AG09319 (cell line): ENCODE results near the gene SPIN2B.
"Not testable (repeated sequence)": the region's sequence is repeated elsewhere in the genome, so short reads cannot be mapped to it uniquely, and the experiment has no call there.

Experiments
- DNase-seq: peaks from one replicate; pipeline ENCODE4 v3.0.0-alpha.2; 2010; ENCODE audit warnings: low read depth; ENCODE audit errors: extremely low read depth
- TF ChIP-seq, protein P1 (sequence below): IDR thresholded peaks from 2 replicates; pipeline ENCODE4 v1.5.1; 2011; ENCODE audit warnings: low read depth, mild to moderate bottlenecking, inconsistent platforms, low read length, moderate library complexity

Gene SPIN2B

GRCh38 chrX:57121162-57121755 is at the start of gene SPIN2B:
TSS of gene SPIN2B (minus strand) at chrX:57121548.
- peak; percentile 30 for DNase-seq
- TF ChIP-seq, protein P1, sequence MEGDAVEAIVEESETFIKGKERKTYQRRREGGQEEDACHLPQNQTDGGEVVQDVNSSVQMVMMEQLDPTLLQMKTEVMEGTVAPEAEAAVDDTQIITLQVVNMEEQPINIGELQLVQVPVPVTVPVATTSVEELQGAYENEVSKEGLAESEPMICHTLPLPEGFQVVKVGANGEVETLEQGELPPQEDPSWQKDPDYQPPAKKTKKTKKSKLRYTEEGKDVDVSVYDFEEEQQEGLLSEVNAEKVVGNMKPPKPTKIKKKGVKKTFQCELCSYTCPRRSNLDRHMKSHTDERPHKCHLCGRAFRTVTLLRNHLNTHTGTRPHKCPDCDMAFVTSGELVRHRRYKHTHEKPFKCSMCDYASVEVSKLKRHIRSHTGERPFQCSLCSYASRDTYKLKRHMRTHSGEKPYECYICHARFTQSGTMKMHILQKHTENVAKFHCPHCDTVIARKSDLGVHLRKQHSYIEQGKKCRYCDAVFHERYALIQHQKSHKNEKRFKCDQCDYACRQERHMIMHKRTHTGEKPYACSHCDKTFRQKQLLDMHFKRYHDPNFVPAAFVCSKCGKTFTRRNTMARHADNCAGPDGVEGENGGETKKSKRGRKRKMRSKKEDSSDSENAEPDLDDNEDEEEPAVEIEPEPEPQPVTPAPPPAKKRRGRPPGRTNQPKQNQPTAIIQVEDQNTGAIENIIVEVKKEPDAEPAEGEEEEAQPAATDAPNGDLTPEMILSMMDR = no peak

GRCh38 chrX:57156397-57157049 is 35.2 kb upstream of the SPIN2B start:
- no peak for DNase-seq
- TF ChIP-seq, protein P1 = peak; percentile 39

DNA sequence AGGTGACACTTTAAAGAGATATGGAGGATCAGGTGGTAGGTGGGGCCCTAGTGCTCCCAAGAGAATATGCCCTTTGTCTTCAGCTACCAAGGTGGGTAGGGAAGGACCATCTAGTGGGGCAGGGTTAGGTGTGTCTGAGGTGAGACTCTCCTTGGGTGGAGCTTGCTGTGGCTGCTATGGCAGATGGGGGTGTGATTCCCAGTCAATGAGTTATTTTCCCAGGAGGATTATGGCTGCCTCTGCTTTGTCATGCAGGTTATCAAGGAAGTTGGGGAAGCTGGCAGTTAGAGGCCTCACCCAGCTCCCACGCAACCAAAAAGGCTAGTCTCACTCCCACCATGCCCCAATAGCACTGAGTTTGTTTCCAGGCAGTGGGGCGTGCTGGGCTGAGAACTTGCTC is 33.8 kb upstream of the SPIN2B start:
- TF ChIP-seq, protein P1 = no peak

GRCh38 chrX:57152222-57152621 is 30.9 kb upstream of the SPIN2B start:
- DNase-seq = not testable (repeated sequence)

More for the DNA sequence above, 33.8 kb upstream of the SPIN2B start:
- DNase-seq = no peak

- no peak for DNase-seq
- TF ChIP-seq, protein P1 = no peak
Measured at GRCh38 chrX:57138674-57139073, 17.3 kb upstream of the SPIN2B start.

- TF ChIP-seq, protein P1 = no peak
- no peak for DNase-seq
Measured at GRCh38 chrX:57137501-57137900, 16.2 kb upstream of the SPIN2B start.

DNA sequence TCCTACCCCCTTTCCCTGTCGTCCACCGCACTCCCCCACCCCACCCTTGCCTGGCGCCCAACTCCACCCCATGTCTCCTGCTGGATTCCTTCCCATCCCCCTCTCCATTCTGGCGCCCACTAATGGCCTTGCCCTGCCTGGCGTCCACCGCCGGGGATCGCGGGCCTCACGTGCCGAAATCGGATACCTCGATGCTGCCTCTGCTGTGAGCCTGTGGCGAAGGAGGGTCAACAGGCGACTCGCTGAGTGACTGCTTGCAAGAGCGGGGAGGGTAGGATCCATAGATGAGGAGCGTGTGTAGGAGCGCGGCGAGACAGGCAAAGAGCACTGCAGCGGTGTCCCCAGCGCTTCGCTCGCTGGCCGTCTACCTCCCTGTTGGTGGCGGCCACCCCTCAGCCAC is 15.7 kb upstream of the SPIN2B start, which contains the start of gene SPIN2A:
TSS of gene SPIN2A (minus strand) at position 325 of the 400 bp plus-strand sequence. CDS start 800 bp downstream, outside the sequence.
- not testable (repeated sequence) for DNase-seq

DNA sequence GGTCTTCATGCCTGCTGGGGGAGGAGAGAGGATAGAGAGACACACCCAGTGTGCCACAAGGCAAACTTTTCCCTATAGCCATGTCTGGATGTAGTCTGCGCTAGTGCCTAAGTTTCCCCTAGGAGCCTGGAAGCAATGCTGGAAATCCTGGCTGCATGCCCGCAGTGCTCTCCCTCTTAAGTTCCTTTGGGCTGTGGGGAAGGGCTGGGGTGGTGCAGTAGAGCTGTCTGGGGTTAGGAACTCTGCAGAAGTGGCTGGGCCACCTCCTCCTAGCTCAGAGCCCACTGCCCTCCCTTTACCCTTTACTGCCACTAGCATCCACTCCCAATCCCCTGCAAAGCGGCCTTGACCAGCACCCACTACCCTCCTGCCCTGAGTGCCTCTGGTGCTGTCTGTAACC is 15.2 kb upstream of the SPIN2B start:
- not testable (repeated sequence) for DNase-seq

- TF ChIP-seq, protein P1 = no peak
Measured at GRCh38 chrX:57135287-57135686, 13.9 kb upstream of the SPIN2B start.

More at GRCh38 chrX:57135287-57135686, 13.9 kb upstream of the SPIN2B start:
- DNase-seq = no peak
